GM21390 (cell line): ENCODE results near the gene CLIC5.
"Not testable (repeated sequence)": the region's sequence is repeated elsewhere in the genome, so short reads cannot be mapped to it uniquely, and the experiment has no call there.

Source experiments
- ATAC-seq: cut with Tn5 transposase; IDR thresholded peaks from one replicate; pipeline ENCODE4 v1.9.1; 2021; ENCODE audit not compliant: unreplicated experiment

CLIC5 gene

GRCh38 chr6:45929421-45930361 lies 86.0 kb downstream of the CLIC5 start:
- ATAC-seq, result no peak

- ATAC-seq, result no peak
These were observed 86.8 kb downstream of the CLIC5 start for GRCh38 chr6:45928721-45929305.

- no peak for ATAC-seq
These were observed 88.0 kb downstream of the CLIC5 start for GRCh38 chr6:45927421-45928320.

GRCh38 chr6:45926423-45926822 lies 89.2 kb downstream of the CLIC5 start:
- not testable (repeated sequence) for ATAC-seq

- no peak for ATAC-seq
These were observed 90.8 kb downstream of the CLIC5 start for GRCh38 chr6:45924763-45925342.

- peak; percentile 62 for ATAC-seq
These were observed 91.7 kb downstream of the CLIC5 start for GRCh38 chr6:45923831-45924391.

GRCh38 chr6:45922728-45923351 lies 92.8 kb downstream of the CLIC5 start:
- ATAC-seq, result no peak

GRCh38 chr6:45921691-45922281 lies 93.9 kb downstream of the CLIC5 start:
- ATAC-seq, result no peak

GRCh38 chr6:45920819-45921511 lies 94.7 kb downstream of the CLIC5 start:
- ATAC-seq, result peak; percentile 60

GRCh38 chr6:45917439-45917838 lies 98.2 kb downstream of the CLIC5 start:
- ATAC-seq, result no peak

- no peak for ATAC-seq
These were observed 99.0 kb downstream of the CLIC5 start for GRCh38 chr6:45916692-45917091.

- ATAC-seq, result no peak
These were observed 99.7 kb downstream of the CLIC5 start for GRCh38 chr6:45915780-45916468.

GRCh38 chr6:45911691-45912090 lies 104.0 kb downstream of the CLIC5 start:
- no peak for ATAC-seq

- no peak for ATAC-seq
These were observed 111.7 kb downstream of the CLIC5 start for GRCh38 chr6:45903959-45904358.

- ATAC-seq, result no peak
These were observed 112.7 kb downstream of the CLIC5 start for GRCh38 chr6:45902984-45903383.

- no peak for ATAC-seq
These were observed 113.7 kb downstream of the CLIC5 start for GRCh38 chr6:45901767-45902650.
